Frontal cortex (tissue), 4 donors: Measurements from ENCODE around the gene SULT6B1. TPM values are rescaled to one million over a fixed set of nuclear protein-coding genes. Genes with fewer than 3 reads are reported as not detected.

ENCODE experiments used
- DNase-seq, 2 donors: peaks; one replicate each; pipeline ENCODE4 v3.0.0; 2012; ENCODE audit warnings: low spot score in 2 of 2
- FAIRE-seq: peaks from 2 replicates; lab custom pipeline; 2012; peaks lifted over from hg19 to GRCh38; lab: Jason Lieb, UNC
- total RNA-seq: library from RNA; depleted of rRNA; stranded (reverse); fragments of >200 nt; gene quantifications from one replicate; pipeline ENCODE4 v1.2.3, GENCODE V29; 2014
- donor health status: control.
- donor health status: control.
- donor health status: control.

SULT6B1 gene
- total RNA-seq, 1 donor from 2014 or later: not detected

- FAIRE-seq (no peak), DNase-seq (peak in 1 of 2 donors; percentile 33)
Measured at GRCh38 chr2:37156071-37156856, 32.2 kb downstream of the SULT6B1 start.

GRCh38 chr2:37154785-37155184 lies 33.7 kb downstream of the SULT6B1 start:
- no peak for FAIRE-seq

GRCh38 chr2:37153224-37153623 lies 35.2 kb downstream of the SULT6B1 start:
- FAIRE-seq (no peak), DNase-seq (no peak)

More at GRCh38 chr2:37154785-37155184, 33.7 kb downstream of the SULT6B1 start:
- DNase-seq: no peak

DNA sequence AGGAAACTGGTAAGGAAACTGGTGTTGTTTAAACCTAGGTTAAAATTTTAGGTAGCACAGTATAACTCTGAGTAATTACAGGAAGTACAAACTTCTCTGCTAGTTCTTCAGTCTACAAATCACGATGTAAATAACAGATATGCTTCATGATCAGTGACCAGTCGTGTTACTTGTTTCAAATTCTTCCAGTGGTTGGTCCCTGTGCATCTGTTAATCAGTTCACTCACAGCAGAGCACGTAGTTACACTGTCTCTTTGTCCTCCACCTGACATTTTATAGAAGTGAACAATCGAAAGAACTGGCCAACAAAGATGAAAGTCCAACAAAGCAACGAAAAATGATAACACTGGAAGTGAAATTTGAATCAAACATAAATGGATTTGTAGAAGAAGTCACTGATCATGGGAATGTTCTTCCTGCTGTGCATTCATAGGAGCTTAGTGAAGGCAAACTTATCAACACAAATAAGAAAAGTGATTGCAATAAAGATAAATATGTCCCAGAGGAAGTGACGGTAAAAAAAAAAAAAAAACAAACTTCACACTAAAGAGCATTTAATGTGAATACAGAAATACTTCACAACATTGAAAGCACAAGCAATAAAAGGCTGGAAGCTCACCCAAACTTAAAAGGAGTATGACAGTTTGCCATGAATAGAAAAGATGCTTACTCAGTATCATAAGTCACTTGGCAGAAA lies 38.7 kb downstream of the SULT6B1 start:
- FAIRE-seq (peak; percentile 30), DNase-seq (no peak)

DNA sequence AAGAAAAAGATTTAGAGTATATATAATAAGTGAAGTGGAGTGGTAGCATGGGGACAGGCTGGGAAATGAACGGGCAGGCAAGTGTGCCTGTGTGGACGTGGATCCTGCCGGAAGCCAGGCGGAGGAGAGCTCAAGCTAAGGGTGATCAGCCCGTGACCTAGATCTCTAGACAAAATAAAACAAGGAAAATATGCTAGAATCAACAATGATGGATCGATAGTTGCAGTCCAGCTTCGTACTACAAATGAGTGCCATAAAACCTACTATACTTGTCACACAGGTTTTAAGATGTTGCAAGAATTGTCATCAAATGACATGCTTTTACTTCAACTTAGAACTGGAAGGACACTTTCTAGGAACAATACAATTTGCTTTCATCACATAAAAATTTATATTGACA lies 40.1 kb downstream of the SULT6B1 start:
- FAIRE-seq (no peak), DNase-seq (no peak)

DNA sequence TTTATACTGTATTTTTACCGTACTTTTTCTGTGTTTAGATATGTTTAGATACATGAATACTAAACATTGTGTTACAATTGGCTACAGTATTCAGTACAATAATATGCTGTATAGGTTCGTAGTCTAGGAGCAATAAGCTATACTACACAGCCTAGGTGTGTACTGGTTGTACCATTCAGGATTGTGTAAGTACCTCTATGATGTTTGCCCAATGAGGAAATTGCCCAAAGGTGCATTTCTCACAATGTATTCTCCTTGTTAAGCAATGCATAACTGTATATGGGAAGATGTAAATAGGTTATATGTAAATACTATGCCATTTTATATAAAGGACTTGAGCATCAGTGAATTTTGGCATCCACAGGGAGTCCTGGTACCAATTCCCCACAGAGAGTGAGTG lies 42.4 kb downstream of the SULT6B1 start:
- FAIRE-seq: no peak
- DNase-seq: no peak

GRCh38 chr2:37143974-37144373 lies 44.5 kb downstream of the SULT6B1 start:
- DNase-seq (no peak), FAIRE-seq (no peak)

DNA sequence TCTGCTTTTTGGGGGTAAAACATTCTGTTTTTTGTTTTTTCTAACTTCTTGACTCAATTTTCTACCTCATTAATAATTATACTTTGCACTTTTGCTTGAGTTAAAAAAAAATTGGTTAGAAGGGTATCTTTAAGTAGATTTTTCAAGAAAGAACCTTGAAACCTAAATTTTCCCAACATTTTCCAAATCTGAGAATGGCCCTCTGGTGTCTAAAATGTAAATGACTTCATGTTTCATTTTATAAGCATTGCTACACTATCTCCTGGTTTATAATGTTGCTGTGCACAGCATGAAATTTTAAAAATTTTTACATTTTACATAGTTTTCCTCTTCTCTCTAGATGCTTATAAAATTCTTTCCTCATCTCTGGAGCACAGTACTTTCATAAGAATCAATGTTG lies 45.9 kb downstream of the SULT6B1 start:
- DNase-seq (no peak), FAIRE-seq (no peak)

GRCh38 chr2:37132914-37133313 lies 55.6 kb downstream of the SULT6B1 start:
- FAIRE-seq (no peak), DNase-seq (no peak)

DNA sequence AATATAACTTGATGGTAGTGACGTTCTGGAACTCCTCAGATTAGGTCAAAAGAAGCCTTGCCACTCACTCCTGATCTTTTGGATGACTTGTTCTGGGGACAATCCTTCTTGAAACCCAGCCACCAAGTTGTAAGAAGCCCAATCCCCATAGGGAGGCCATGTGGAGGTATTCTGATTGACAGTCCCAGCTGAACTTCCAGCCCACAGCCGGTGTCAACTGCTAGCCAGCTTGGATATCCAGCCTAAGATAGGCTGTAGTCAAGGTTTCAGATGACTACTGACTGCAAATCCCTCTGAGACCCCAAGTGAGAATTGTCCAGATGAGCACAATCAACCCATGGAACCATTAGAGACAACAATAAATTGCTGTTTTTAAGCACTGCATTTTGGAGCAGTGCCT lies 63.1 kb downstream of the SULT6B1 start:
- FAIRE-seq (no peak), DNase-seq (no peak)

DNA sequence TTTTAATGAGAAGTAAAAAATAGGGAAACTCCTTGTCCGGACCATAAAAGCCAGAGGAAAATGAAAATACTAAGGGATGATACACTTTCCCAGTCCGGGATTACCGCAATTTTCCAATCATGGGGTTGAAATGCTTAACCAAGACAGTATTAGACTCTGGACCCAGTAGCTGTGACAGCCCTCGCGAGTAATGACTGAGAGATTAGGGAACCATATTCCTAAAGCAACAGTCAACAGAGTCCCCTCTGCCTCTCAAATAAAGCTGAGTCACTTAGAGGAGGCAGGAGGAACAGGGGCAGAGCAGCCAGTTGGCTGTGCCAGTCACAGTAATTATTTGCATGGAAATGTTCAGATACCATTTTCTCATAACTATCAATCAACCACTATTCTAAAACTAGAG lies 69.3 kb downstream of the SULT6B1 start:
- no peak for DNase-seq
- FAIRE-seq: no peak

Other genes starting within 250 kb of the SULT6B1 start
- 24.1 TPM for gene STRN, start 222.1 kb downstream of the SULT6B1 start, total RNA-seq
- 125 TPM for gene HEATR5B, start 104.3 kb downstream of the SULT6B1 start, total RNA-seq
- gene GPATCH11, start 104.2 kb downstream of the SULT6B1 start, total RNA-seq: 21.6 TPM
- 50.1 TPM for gene EIF2AK2, start 31.7 kb downstream of the SULT6B1 start, total RNA-seq
- 22.8 TPM for gene CEBPZOS, start 7.8 kb upstream of the SULT6B1 start, total RNA-seq
- 51.4 TPM for gene CEBPZ, start 42.9 kb upstream of the SULT6B1 start, total RNA-seq
- gene NDUFAF7, start 43.0 kb upstream of the SULT6B1 start, total RNA-seq: 26.1 TPM
- 24.1 TPM for gene PRKD3, start 136.2 kb upstream of the SULT6B1 start, total RNA-seq
- 22.0 TPM for gene QPCT, start 156.0 kb upstream of the SULT6B1 start, total RNA-seq